Measurements from ENCODE around the gene CSNK1D.

Gene CSNK1D

GRCh38 chr17:82217530-82218204 is 55.8 kb downstream of the CSNK1D start:
- TF ChIP-seq CTCF (IDR thresholded peaks at IDR 0.05; ENCODE audit: extremely low read depth, missing control alignments) = no peak
- peak; percentile 13 for DNase-seq (ENCODE audit: low spot score)

- no peak for TF ChIP-seq CTCF (IDR thresholded peaks at IDR 0.05; ENCODE audit: extremely low read depth, missing control alignments)
- no peak for DNase-seq (ENCODE audit: low spot score)
Measured at GRCh38 chr17:82217120-82217529, 56.4 kb downstream of the CSNK1D start.

GRCh38 chr17:82216301-82217119 is 57.0 kb downstream of the CSNK1D start:
- no peak for TF ChIP-seq CTCF (IDR thresholded peaks at IDR 0.05; ENCODE audit: extremely low read depth, missing control alignments)
- peak; percentile 77 for DNase-seq (ENCODE audit: low spot score)

GRCh38 chr17:82215972-82216300 is 57.6 kb downstream of the CSNK1D start:
- TF ChIP-seq CTCF (IDR thresholded peaks at IDR 0.05; ENCODE audit: extremely low read depth, missing control alignments) = no peak
- no peak for DNase-seq (ENCODE audit: low spot score)

GRCh38 chr17:82215095-82215971 is 58.2 kb downstream of the CSNK1D start:
- DNase-seq (ENCODE audit: low spot score) = peak; percentile 73
- TF ChIP-seq CTCF (IDR thresholded peaks at IDR 0.05; ENCODE audit: extremely low read depth, missing control alignments) = no peak

GRCh38 chr17:82214012-82214628 is 59.4 kb downstream of the CSNK1D start:
- no peak for DNase-seq (ENCODE audit: low spot score)
- no peak for TF ChIP-seq CTCF (IDR thresholded peaks at IDR 0.05; ENCODE audit: extremely low read depth, missing control alignments)
